ENCODE data around the gene TOX4.

The TOX4 gene

DNA sequence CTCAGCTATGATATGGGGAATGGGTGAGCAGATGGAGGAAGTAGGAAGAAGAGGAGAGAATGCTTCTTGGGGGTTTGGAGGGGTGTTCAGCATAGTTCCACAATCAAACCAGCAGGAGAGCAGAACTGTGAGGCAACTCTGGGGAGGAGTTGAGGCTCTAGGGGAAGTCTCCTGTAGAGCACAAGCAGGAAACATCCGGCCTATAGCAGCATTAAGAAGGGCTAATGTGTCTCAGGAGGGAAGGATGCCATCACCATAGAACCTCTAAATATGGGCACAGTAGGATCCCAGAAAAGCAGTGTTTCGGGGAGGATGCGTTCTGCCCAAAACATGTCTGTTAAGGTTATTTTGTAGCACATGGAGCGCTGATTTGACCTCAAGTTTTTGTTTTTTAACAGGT, 57.6 kb downstream of the TOX4 start:
- no peaks in the 10 kb centered on the region for H3F3A ChIP-seq (ENCODE audit: low read depth)
- no peaks in the 10 kb centered on the region for H3K4me1 ChIP-seq (ENCODE audit: insufficient read depth, low read length, poor library complexity, severe bottlenecking)
- no peak overlapping the region for H3K4me2 ChIP-seq (ENCODE audit: low read depth, low read length, poor library complexity, severe bottlenecking)
- no peaks in the 10 kb centered on the region for H3K9me2 ChIP-seq (replicated peaks; ENCODE audit: low read depth, low read length)
- H3K27me3 ChIP-seq (ENCODE audit: insufficient read depth, low read length, poor library complexity, severe bottlenecking): peaks cover 9% of the 10 kb centered on the region
- H2AFZ ChIP-seq (ENCODE audit: low read length): no peak overlapping the region
- no peaks in the 10 kb centered on the region for H4K20me1 ChIP-seq (ENCODE audit: insufficient read depth, low read length, poor library complexity, severe bottlenecking)
- TF ChIP-seq, protein P1, sequence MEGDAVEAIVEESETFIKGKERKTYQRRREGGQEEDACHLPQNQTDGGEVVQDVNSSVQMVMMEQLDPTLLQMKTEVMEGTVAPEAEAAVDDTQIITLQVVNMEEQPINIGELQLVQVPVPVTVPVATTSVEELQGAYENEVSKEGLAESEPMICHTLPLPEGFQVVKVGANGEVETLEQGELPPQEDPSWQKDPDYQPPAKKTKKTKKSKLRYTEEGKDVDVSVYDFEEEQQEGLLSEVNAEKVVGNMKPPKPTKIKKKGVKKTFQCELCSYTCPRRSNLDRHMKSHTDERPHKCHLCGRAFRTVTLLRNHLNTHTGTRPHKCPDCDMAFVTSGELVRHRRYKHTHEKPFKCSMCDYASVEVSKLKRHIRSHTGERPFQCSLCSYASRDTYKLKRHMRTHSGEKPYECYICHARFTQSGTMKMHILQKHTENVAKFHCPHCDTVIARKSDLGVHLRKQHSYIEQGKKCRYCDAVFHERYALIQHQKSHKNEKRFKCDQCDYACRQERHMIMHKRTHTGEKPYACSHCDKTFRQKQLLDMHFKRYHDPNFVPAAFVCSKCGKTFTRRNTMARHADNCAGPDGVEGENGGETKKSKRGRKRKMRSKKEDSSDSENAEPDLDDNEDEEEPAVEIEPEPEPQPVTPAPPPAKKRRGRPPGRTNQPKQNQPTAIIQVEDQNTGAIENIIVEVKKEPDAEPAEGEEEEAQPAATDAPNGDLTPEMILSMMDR (conservative IDR thresholded peaks at IDR 0.05; ENCODE audit: low read length): no peak
- no peak for TF ChIP-seq EZH2phosphoT487 (IDR thresholded peaks at IDR 0.05; ENCODE audit: borderline replicate concordance)
- no peaks in the 10 kb centered on the region for H3K9me3 ChIP-seq (ENCODE audit: insufficient read depth, low read depth, low read length)
- no peaks in the 10 kb centered on the region for H3K79me2 ChIP-seq (ENCODE audit: insufficient read depth, low read length)
- H3K9ac ChIP-seq (ENCODE audit: low read depth, low read length, poor library complexity, severe bottlenecking): no peak overlapping the region
- H3K36me3 ChIP-seq (ENCODE audit: insufficient read depth, low read length): no peaks in the 10 kb centered on the region
- no peak overlapping the region for H3K4me3 ChIP-seq (ENCODE audit: low read length, poor library complexity, severe bottlenecking)

DNA sequence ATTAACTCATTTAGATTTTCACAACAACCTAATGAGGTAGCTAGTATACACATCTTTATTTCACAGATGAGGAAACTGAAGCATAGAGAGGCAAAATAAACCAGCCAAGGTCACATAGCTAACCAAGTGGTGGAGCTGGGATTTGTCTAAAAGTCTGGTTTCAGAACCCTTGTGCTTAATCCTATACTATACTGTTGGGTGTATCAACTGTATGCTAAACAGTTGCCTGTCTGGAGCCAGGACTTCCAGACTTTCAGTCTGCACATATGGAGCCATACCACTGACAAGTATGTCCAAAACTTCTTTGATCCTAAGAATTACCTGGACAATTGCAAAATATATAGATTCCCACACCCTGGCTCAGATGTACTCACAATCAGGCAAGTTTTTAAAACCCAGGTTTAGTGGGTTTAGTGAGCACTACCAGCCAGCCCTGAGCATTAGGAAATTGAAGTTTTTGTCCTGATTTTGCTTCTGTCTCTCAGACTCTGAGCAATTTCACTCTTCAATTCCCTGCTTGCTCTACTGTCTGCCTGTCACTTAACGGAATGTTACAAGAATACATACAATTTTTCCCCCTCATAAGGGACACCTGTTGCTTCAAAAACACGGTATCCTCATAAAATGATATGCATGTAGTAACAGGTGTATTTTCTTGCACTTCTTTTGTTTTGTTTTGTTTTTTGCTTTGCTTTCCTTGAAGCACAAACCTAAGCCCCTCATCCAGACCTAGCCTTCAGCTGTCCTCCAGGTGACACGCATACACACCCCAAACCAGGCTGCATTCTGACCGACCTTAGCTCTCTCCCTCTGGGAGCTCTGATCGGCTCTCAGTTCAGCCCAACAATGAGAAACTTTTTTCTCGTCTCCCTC, 58.8 kb downstream of the TOX4 start:
- H3K4me3 ChIP-seq (ENCODE audit: low read length, poor library complexity, severe bottlenecking): no peak overlapping the region
- H2AFZ ChIP-seq (ENCODE audit: low read length): 0 out of 2 replicates have a peak overlapping the region, but pooled peaks have one; percentile 17
- TF ChIP-seq EZH2phosphoT487 (IDR thresholded peaks at IDR 0.05; ENCODE audit: borderline replicate concordance): no peak
- TF ChIP-seq, protein P1 (conservative IDR thresholded peaks at IDR 0.05; ENCODE audit: low read length): no peak
- no peaks in the 10 kb centered on the region for H3K4me1 ChIP-seq (ENCODE audit: insufficient read depth, low read length, poor library complexity, severe bottlenecking)
- H3K4me2 ChIP-seq (ENCODE audit: low read depth, low read length, poor library complexity, severe bottlenecking): no peak overlapping the region
- no peaks in the 10 kb centered on the region for H3K9me3 ChIP-seq (ENCODE audit: insufficient read depth, low read depth, low read length)
- H3K9ac ChIP-seq (ENCODE audit: low read depth, low read length, poor library complexity, severe bottlenecking): no peak overlapping the region
- H3K79me2 ChIP-seq (ENCODE audit: insufficient read depth, low read length): no peaks in the 10 kb centered on the region
- H3K9me2 ChIP-seq (replicated peaks; ENCODE audit: low read depth, low read length): no peaks in the 10 kb centered on the region
- no peaks in the 10 kb centered on the region for H3K36me3 ChIP-seq (ENCODE audit: insufficient read depth, low read length)
- peaks cover 9% of the 10 kb centered on the region for H3K27me3 ChIP-seq (ENCODE audit: insufficient read depth, low read length, poor library complexity, severe bottlenecking)
- H3F3A ChIP-seq (ENCODE audit: low read depth): no peaks in the 10 kb centered on the region
- H4K20me1 ChIP-seq (ENCODE audit: insufficient read depth, low read length, poor library complexity, severe bottlenecking): no peaks in the 10 kb centered on the region

DNA sequence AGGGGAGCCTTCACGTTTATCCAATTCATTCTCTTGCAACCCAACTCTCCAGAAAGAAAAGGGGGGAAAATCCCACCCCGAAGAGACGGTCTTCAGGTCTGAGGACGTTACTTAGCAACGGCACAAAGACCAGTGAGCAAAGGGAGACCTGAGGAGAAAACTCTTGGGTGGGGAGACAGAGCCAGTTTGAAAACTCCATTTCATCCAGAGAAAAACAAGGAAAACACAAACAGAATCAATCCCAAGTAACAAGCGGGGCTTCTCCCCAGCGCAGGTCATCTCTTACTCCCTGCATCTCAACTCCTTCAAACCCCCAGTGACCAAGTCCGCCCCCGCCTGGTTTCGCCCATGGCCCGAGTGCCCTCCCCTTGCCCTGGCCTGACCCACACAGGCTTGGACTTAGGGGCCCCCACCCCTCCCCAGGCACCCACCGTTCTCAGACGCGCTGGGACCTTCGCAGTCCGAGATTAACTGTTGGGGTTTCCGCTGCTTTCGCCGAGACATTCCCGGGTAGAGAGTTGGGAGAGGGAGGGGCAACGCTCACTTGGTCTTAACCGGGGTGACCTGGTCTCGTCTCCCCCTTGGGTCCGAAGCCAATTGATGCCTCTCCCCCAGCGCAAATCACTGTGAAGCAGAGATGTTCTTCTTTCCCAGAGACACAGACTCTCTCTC, 59.6 kb downstream of the TOX4 start:
- no peaks in the 10 kb centered on the region for H3K4me1 ChIP-seq (ENCODE audit: insufficient read depth, low read length, poor library complexity, severe bottlenecking)
- TF ChIP-seq, protein P1 (conservative IDR thresholded peaks at IDR 0.05; ENCODE audit: low read length): no peak
- no peak for TF ChIP-seq EZH2phosphoT487 (IDR thresholded peaks at IDR 0.05; ENCODE audit: borderline replicate concordance)
- H3K4me2 ChIP-seq (ENCODE audit: low read depth, low read length, poor library complexity, severe bottlenecking): no peak overlapping the region
- no peaks in the 10 kb centered on the region for H3K9me2 ChIP-seq (replicated peaks; ENCODE audit: low read depth, low read length)
- H3K79me2 ChIP-seq (ENCODE audit: insufficient read depth, low read length): no peaks in the 10 kb centered on the region
- H3K9me3 ChIP-seq (ENCODE audit: insufficient read depth, low read depth, low read length): no peaks in the 10 kb centered on the region
- H4K20me1 ChIP-seq (ENCODE audit: insufficient read depth, low read length, poor library complexity, severe bottlenecking): no peaks in the 10 kb centered on the region
- H3K27me3 ChIP-seq (ENCODE audit: insufficient read depth, low read length, poor library complexity, severe bottlenecking): peaks cover 9% of the 10 kb centered on the region
- H2AFZ ChIP-seq (ENCODE audit: low read length): 0 out of 2 replicates have a peak overlapping the region, but pooled peaks have one; percentile 17
- no peaks in the 10 kb centered on the region for H3K36me3 ChIP-seq (ENCODE audit: insufficient read depth, low read length)
- H3F3A ChIP-seq (ENCODE audit: low read depth): no peaks in the 10 kb centered on the region
- no peak overlapping the region for H3K9ac ChIP-seq (ENCODE audit: low read depth, low read length, poor library complexity, severe bottlenecking)
- H3K4me3 ChIP-seq (ENCODE audit: low read length, poor library complexity, severe bottlenecking): no peak overlapping the region

Data from Loucy (cell line).